SK-N-SH treated with all-trans-retinoic acid at 6 μM for 48 hours (cell line): ENCODE results near the gene ABCA1.

ENCODE experiments used
- ARNTL ChIP-seq: fragments of 450-650 bp; formaldehyde crosslinking; IDR thresholded peaks from 2 replicates; pipeline ENCODE4 v1.5.0; 2020; ENCODE audit warnings: low read depth, mild to moderate bottlenecking, moderate library complexity, borderline replicate concordance
- CSRNP3 ChIP-seq: fragments of 250-450 bp; sonication (Bioruptor Pico); IDR thresholded peaks from 2 replicates; pipeline ENCODE4 v1.5.1; 2021; ENCODE audit warnings: mild to moderate bottlenecking, moderate library complexity
- ESRRG ChIP-seq: fragments of 250-450 bp; sonication (Bioruptor Pico); IDR thresholded peaks from 2 replicates; pipeline ENCODE4 v1.6.1; 2021; ENCODE audit warnings: mild to moderate bottlenecking
- GLIS3 ChIP-seq: fragments of 250-450 bp; sonication (Bioruptor Pico); IDR thresholded peaks from 2 replicates; pipeline ENCODE4 v1.5.0; 2020; ENCODE audit warnings: mild to moderate bottlenecking, moderate library complexity
- RARB ChIP-seq: fragments of 250-450 bp; sonication (Bioruptor Pico); IDR thresholded peaks from 2 replicates; pipeline ENCODE4 v1.8.0; 2021; ENCODE audit warnings: mild to moderate bottlenecking, moderate library complexity
- TOX ChIP-seq: fragments of 250-450 bp; sonication (Bioruptor Pico); IDR thresholded peaks from 2 replicates; pipeline ENCODE4 v1.8.0; 2021; ENCODE audit warnings: mild to moderate bottlenecking, moderate library complexity, borderline replicate concordance
- TF ChIP-seq, protein P1 (sequence below): fragments of 250-450 bp; sonication (Bioruptor Pico); IDR thresholded peaks from 2 replicates; pipeline ENCODE4 v1.8.0; 2020; ENCODE audit warnings: mild to moderate bottlenecking, moderate library complexity, borderline replicate concordance
- TF ChIP-seq, protein P2 (sequence below): fragments of 250-450 bp; sonication (Bioruptor Pico); IDR thresholded peaks from 2 replicates; pipeline ENCODE4 v1.8.0; 2021; ENCODE audit warnings: low read depth, mild to moderate bottlenecking, moderate library complexity, borderline replicate concordance

GRCh38 chr9:104974053-104974962 lies 46.4 kb upstream of the ABCA1 start:
- TF ChIP-seq TOX (no peak), ARNTL (CRISPR knock-in tag) (no peak), RARB (no peak), ESRRG (CRISPR knock-in tag) (no peak), GLIS3 (CRISPR knock-in tag) (no peak), CSRNP3 (CRISPR knock-in tag) (no peak)
- TF ChIP-seq, protein P1, sequence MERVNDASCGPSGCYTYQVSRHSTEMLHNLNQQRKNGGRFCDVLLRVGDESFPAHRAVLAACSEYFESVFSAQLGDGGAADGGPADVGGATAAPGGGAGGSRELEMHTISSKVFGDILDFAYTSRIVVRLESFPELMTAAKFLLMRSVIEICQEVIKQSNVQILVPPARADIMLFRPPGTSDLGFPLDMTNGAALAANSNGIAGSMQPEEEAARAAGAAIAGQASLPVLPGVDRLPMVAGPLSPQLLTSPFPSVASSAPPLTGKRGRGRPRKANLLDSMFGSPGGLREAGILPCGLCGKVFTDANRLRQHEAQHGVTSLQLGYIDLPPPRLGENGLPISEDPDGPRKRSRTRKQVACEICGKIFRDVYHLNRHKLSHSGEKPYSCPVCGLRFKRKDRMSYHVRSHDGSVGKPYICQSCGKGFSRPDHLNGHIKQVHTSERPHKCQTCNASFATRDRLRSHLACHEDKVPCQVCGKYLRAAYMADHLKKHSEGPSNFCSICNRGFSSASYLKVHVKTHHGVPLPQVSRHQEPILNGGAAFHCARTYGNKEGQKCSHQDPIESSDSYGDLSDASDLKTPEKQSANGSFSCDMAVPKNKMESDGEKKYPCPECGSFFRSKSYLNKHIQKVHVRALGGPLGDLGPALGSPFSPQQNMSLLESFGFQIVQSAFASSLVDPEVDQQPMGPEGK = no peak
- TF ChIP-seq, protein P2, sequence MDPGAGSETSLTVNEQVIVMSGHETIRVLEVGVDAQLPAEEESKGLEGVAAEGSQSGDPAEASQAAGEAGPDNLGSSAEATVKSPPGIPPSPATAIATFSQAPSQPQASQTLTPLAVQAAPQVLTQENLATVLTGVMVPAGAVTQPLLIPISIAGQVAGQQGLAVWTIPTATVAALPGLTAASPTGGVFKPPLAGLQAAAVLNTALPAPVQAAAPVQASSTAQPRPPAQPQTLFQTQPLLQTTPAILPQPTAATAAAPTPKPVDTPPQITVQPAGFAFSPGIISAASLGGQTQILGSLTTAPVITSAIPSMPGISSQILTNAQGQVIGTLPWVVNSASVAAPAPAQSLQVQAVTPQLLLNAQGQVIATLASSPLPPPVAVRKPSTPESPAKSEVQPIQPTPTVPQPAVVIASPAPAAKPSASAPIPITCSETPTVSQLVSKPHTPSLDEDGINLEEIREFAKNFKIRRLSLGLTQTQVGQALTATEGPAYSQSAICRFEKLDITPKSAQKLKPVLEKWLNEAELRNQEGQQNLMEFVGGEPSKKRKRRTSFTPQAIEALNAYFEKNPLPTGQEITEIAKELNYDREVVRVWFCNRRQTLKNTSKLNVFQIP (CRISPR knock-in tag) = no peak
